ENCODE results near the gene COL19A1.

DNA sequence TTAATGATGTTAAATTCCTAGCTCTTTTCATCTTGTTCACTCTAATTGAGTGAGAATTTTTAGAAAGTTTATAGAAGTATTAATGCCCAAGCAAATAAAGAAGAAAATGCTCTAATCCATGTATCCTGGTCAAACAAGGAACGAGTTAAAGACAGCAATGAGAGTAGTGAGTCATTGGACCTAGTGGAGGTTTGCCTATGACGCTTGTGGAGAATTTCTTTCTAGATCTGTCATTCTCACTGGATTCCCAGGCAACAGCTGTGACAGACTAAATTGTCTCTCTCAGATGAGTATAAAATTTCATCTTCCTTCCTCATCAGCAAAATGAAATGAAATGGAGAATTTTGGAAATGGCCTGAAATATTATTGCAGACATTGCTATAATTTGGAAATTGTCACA is 127.9 kb downstream of the COL19A1 start:
- TF ChIP-seq, protein P1, sequence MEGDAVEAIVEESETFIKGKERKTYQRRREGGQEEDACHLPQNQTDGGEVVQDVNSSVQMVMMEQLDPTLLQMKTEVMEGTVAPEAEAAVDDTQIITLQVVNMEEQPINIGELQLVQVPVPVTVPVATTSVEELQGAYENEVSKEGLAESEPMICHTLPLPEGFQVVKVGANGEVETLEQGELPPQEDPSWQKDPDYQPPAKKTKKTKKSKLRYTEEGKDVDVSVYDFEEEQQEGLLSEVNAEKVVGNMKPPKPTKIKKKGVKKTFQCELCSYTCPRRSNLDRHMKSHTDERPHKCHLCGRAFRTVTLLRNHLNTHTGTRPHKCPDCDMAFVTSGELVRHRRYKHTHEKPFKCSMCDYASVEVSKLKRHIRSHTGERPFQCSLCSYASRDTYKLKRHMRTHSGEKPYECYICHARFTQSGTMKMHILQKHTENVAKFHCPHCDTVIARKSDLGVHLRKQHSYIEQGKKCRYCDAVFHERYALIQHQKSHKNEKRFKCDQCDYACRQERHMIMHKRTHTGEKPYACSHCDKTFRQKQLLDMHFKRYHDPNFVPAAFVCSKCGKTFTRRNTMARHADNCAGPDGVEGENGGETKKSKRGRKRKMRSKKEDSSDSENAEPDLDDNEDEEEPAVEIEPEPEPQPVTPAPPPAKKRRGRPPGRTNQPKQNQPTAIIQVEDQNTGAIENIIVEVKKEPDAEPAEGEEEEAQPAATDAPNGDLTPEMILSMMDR (conservative IDR thresholded peaks at IDR 0.05; ENCODE audit: low read length): no peak
- TF ChIP-seq EZH2phosphoT487 (IDR thresholded peaks at IDR 0.05; ENCODE audit: borderline replicate concordance, low read depth, low read length): no peak
